ENCODE measurements around the gene ZC3H12D. TPM values are rescaled to one million over a fixed set of nuclear protein-coding genes. Genes with fewer than 3 reads are reported as not detected.

Gene ZC3H12D
- total and polyA plus RNA-seq, 2 of the 13 experiments (the other 11 are each of a cell fraction or from before 2014, with no cell fraction given) = 1.2 to 2.7 TPM

DNA sequence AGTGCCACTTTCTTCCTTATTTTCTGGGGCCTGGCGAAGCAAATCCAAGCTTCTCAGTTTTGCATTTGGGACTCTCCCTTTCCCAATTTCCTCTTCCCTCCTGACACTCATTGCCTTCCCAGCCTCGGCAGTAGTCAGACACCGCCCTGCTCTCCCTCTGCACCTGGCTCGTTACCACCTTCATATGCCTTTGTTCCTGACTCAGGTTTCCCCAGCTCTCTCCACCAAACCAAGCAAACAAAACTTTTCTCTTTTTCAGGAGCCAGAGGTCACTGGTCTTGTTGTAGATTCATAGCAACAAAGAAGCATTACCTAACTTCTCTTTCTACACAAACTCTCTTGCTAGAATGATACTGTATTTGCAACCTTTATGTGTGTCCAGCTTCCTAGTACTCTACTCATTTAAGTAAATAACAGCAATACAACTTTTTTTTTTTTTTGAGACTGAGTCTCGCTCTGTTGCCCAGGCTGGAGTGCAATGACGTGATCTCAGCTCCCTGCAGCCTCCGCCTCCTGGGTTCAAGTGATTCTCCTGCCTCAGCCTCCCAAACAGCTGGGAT is 9.0 kb upstream of the ZC3H12D start (continued):
- TF ChIP-seq EP300 (IDR thresholded peaks at IDR 0.05; ENCODE audit: low read depth in 2 of 2, low read length in 2 of 2) = no peak
- no peak for TF ChIP-seq EP300 (CRISPR knock-in tag; IDR thresholded peaks at IDR 0.05; ENCODE audit: borderline replicate concordance)
- TF ChIP-seq ZMYM3 (CRISPR knock-in tag; IDR thresholded peaks at IDR 0.05) = peak; percentile 75; the same call in 1 of the 2 replicates
- TF ChIP-seq ZFYVE20 (CRISPR knock-in tag; IDR thresholded peaks at IDR 0.05; ENCODE audit: borderline replicate concordance, low read depth) = no peak
- peak; percentile 83 for TF ChIP-seq ZNF121 (CRISPR knock-in tag; IDR thresholded peaks at IDR 0.05)
- peak; percentile 41; the same call in 1 of the 2 replicates for TF ChIP-seq EHMT2 (IDR thresholded peaks at IDR 0.05; ENCODE audit: borderline replicate concordance, low read depth, low read length)
- TF ChIP-seq RXRB (CRISPR knock-in tag; IDR thresholded peaks at IDR 0.05; ENCODE audit: borderline replicate concordance) = peak; percentile 54; the same call in 1 of the 2 replicates
- TF ChIP-seq FOXK2 (IDR thresholded peaks at IDR 0.05) = 0 out of 2 replicates have a peak, but pooled peaks have one; percentile 40
- TF ChIP-seq, protein P1, sequence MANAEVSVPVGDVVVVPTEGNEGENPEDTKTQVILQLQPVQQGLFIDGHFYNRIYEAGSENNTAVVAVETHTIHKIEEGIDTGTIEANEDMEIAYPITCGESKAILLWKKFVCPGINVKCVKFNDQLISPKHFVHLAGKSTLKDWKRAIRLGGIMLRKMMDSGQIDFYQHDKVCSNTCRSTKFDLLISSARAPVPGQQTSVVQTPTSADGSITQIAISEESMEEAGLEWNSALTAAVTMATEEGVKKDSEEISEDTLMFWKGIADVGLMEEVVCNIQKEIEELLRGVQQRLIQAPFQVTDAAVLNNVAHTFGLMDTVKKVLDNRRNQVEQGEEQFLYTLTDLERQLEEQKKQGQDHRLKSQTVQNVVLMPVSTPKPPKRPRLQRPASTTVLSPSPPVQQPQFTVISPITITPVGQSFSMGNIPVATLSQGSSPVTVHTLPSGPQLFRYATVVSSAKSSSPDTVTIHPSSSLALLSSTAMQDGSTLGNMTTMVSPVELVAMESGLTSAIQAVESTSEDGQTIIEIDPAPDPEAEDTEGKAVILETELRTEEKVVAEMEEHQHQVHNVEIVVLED (CRISPR knock-in tag; IDR thresholded peaks at IDR 0.05; ENCODE audit: borderline replicate concordance) = no peak
- TF ChIP-seq ZFP1 (CRISPR knock-in tag; IDR thresholded peaks at IDR 0.05) = 0 out of 2 replicates have a peak, but pooled peaks have one; percentile 26
- peak; percentile 40 for TF ChIP-seq TEAD3 (CRISPR knock-in tag; optimal IDR thresholded peaks at IDR 0.05; ENCODE audit: borderline replicate concordance)
- TF ChIP-seq, protein P2, sequence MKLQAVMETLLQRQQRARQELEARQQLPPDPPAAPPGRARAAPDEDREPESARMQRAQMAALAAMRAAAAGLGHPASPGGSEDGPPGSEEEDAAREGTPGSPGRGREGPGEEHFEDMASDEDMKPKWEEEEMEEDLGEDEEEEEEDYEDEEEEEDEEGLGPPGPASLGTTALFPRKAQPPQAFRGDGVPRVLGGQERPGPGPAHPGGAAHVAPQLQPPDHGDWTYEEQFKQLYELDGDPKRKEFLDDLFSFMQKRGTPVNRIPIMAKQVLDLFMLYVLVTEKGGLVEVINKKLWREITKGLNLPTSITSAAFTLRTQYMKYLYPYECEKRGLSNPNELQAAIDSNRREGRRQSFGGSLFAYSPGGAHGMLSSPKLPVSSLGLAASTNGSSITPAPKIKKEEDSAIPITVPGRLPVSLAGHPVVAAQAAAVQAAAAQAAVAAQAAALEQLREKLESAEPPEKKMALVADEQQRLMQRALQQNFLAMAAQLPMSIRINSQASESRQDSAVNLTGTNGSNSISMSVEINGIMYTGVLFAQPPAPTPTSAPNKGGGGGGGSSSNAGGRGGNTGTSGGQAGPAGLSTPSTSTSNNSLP (IDR thresholded peaks at IDR 0.05; ENCODE audit: low read depth, low read length) = 0 out of 2 replicates have a peak, but pooled peaks have one; percentile 50
- TF ChIP-seq THAP11 (CRISPR knock-in tag; IDR thresholded peaks at IDR 0.05) = no peak
- peak; percentile 40 for TF ChIP-seq CEBPG (CRISPR knock-in tag; IDR thresholded peaks at IDR 0.05)
- peak; percentile 40; the same call in 1 of the 2 replicates for TF ChIP-seq CEBPB (IDR thresholded peaks at IDR 0.05; ENCODE audit: borderline replicate concordance, low read depth, low read length)
- TF ChIP-seq, protein P3, sequence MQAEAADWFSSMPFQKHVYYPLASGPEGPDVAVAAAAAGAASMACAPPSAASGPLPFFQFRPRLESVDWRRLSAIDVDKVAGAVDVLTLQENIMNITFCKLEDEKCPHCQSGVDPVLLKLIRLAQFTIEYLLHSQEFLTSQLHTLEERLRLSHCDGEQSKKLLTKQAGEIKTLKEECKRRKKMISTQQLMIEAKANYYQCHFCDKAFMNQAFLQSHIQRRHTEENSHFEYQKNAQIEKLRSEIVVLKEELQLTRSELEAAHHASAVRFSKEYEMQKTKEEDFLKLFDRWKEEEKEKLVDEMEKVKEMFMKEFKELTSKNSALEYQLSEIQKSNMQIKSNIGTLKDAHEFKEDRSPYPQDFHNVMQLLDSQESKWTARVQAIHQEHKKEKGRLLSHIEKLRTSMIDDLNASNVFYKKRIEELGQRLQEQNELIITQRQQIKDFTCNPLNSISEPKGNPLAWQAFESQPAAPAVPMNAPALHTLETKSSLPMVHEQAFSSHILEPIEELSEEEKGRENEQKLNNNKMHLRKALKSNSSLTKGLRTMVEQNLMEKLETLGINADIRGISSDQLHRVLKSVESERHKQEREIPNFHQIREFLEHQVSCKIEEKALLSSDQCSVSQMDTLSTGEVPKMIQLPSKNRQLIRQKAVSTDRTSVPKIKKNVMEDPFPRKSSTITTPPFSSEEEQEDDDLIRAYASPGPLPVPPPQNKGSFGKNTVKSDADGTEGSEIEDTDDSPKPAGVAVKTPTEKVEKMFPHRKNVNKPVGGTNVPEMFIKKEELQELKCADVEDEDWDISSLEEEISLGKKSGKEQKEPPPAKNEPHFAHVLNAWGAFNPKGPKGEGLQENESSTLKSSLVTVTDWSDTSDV (CRISPR knock-in tag; IDR thresholded peaks at IDR 0.05) = no peak
- TF ChIP-seq, protein P4, sequence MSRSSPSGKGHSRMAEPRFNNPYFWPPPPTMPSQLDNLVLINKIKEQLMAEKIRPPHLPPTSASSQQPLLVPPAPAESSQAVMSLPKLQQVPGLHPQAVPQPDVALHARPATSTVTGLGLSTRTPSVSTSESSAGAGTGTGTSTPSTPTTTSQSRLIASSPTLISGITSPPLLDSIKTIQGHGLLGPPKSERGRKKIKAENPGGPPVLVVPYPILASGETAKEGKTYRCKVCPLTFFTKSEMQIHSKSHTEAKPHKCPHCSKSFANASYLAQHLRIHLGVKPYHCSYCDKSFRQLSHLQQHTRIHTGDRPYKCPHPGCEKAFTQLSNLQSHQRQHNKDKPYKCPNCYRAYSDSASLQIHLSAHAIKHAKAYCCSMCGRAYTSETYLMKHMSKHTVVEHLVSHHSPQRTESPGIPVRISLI (CRISPR knock-in tag; IDR thresholded peaks at IDR 0.05; ENCODE audit: borderline replicate concordance) = peak; percentile 76; the same call in 1 of the 2 replicates
- TF ChIP-seq BCL6 (CRISPR knock-in tag; IDR thresholded peaks at IDR 0.05) = 0 out of 2 replicates have a peak, but pooled peaks have one; percentile 25
- TF ChIP-seq FOXA1 (IDR thresholded peaks at IDR 0.05) = 0 out of 2 replicates have a peak, but pooled peaks have one; percentile 52
- no peak for TF ChIP-seq FOXA1 (CRISPR knock-in tag; IDR thresholded peaks at IDR 0.05)
- TF ChIP-seq, protein P5, sequence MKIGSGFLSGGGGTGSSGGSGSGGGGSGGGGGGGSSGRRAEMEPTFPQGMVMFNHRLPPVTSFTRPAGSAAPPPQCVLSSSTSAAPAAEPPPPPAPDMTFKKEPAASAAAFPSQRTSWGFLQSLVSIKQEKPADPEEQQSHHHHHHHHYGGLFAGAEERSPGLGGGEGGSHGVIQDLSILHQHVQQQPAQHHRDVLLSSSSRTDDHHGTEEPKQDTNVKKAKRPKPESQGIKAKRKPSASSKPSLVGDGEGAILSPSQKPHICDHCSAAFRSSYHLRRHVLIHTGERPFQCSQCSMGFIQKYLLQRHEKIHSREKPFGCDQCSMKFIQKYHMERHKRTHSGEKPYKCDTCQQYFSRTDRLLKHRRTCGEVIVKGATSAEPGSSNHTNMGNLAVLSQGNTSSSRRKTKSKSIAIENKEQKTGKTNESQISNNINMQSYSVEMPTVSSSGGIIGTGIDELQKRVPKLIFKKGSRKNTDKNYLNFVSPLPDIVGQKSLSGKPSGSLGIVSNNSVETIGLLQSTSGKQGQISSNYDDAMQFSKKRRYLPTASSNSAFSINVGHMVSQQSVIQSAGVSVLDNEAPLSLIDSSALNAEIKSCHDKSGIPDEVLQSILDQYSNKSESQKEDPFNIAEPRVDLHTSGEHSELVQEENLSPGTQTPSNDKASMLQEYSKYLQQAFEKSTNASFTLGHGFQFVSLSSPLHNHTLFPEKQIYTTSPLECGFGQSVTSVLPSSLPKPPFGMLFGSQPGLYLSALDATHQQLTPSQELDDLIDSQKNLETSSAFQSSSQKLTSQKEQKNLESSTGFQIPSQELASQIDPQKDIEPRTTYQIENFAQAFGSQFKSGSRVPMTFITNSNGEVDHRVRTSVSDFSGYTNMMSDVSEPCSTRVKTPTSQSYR (CRISPR knock-in tag; IDR thresholded peaks at IDR 0.05; ENCODE audit: borderline replicate concordance) = no peak

All from HepG2 (cell line).